ENCODE data around the gene ZNF98.

The ZNF98 gene

DNA sequence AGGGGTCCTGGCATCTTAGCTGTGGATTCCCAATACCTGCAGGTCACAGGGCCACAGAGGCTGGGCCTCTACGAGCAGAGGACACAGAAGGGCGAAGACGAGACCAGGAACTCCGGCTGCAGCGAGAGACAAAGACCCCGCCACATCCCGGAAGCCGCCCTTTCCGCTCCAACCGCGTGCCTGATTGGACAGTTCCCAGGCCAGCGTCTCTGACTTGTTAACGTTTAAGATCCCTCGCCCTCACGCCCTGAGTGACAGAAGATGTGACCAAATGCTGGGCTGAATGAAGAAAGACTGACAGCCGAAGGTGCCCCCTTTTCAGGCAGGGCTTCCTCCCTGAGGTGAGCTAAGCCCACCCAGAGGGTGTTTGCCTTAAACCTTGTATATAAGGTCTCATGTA lies at the start of gene ZNF98:
Gene ZNF98 (minus strand): TSS at position 136 of the 400 bp plus-strand sequence. CDS start 122 bp downstream, at position 14.
- peaks cover 97% of the 10 kb centered on the region for H3K9me3 Mint-ChIP-seq

DNA sequence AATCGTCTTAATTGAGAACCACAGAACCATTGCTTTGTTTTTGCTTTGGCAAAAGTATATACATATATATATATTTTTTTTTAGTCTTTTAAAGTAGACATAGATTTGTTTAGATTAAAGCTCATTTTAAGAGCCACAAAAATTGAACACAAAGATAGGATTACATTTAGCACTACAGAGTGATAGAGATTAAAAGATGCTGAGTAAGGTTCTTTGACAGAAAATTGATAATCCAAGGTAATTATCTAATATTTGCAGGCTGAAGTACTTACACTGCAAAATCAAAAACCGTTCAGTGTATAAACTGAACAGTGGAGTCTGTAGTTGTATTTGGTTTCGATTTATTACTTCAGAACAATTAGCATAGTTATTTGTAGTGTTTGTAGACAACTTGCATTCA lies 24.5 kb upstream of the ZNF98 start:
- TF ChIP-seq, protein P1, sequence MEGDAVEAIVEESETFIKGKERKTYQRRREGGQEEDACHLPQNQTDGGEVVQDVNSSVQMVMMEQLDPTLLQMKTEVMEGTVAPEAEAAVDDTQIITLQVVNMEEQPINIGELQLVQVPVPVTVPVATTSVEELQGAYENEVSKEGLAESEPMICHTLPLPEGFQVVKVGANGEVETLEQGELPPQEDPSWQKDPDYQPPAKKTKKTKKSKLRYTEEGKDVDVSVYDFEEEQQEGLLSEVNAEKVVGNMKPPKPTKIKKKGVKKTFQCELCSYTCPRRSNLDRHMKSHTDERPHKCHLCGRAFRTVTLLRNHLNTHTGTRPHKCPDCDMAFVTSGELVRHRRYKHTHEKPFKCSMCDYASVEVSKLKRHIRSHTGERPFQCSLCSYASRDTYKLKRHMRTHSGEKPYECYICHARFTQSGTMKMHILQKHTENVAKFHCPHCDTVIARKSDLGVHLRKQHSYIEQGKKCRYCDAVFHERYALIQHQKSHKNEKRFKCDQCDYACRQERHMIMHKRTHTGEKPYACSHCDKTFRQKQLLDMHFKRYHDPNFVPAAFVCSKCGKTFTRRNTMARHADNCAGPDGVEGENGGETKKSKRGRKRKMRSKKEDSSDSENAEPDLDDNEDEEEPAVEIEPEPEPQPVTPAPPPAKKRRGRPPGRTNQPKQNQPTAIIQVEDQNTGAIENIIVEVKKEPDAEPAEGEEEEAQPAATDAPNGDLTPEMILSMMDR (IDR thresholded peaks at IDR 0.05), result no peak
- Mint-ChIP-seq H3K4me3 (no peak overlapping the region), H3K4me1 (no peaks in the 10 kb centered on the region)

More for the DNA sequence above, at the start of gene ZNF98:
- TF ChIP-seq, protein P1 (IDR thresholded peaks at IDR 0.05), result no peak
- no peak for DNase-seq
- Mint-ChIP-seq H3K27me3 (ENCODE audit: low read depth, poor library complexity) (peaks cover 2% of the 10 kb centered on the region), H3K27ac (no peak within 1 kb of the TSS), H3K4me3 (no peak within 1 kb of the TSS), H3K4me1 (no peaks in the 10 kb centered on the region), H3K36me3 (ENCODE audit: low read depth) (peaks cover 4% of the 10 kb centered on the region)

DNA sequence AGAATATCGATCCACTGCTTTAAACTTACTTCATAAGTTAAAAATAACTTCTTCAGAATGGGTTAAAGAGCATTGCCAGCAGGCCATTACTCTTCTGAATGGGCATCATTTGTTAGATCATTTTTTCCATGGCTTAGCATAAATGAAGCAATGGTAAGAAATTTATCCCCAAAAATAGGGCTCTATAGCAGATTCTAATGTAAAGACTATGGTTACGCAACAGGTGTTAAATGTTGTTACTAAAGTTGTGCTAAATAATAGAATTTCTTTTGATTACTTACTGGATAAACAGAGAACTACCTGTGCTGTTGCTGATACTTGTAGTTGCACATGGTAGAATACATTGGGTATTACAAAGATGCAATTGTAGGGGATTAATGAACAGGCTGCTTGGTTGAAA lies 15.9 kb upstream of the ZNF98 start:
- no peaks in the 10 kb centered on the region for H3K4me1 Mint-ChIP-seq
- TF ChIP-seq, protein P1 (IDR thresholded peaks at IDR 0.05), result no peak
- no peaks in the 10 kb centered on the region for H3K27me3 Mint-ChIP-seq (ENCODE audit: low read depth, poor library complexity)
- H3K9me3 Mint-ChIP-seq, result peaks cover 77% of the 10 kb centered on the region
- H3K4me3 Mint-ChIP-seq, result no peak overlapping the region
- DNase-seq, result no peak
- no peak overlapping the region for H3K27ac Mint-ChIP-seq
- no peaks in the 10 kb centered on the region for H3K36me3 Mint-ChIP-seq (ENCODE audit: low read depth)

More for the DNA sequence above, 24.5 kb upstream of the ZNF98 start:
- no peak overlapping the region for H3K27ac Mint-ChIP-seq
- H3K9me3 Mint-ChIP-seq, result peaks cover 84% of the 10 kb centered on the region
- no peak for DNase-seq
- H3K27me3 Mint-ChIP-seq (ENCODE audit: low read depth, poor library complexity), result no peaks in the 10 kb centered on the region
- H3K36me3 Mint-ChIP-seq (ENCODE audit: low read depth), result peaks cover 4% of the 10 kb centered on the region

DNA sequence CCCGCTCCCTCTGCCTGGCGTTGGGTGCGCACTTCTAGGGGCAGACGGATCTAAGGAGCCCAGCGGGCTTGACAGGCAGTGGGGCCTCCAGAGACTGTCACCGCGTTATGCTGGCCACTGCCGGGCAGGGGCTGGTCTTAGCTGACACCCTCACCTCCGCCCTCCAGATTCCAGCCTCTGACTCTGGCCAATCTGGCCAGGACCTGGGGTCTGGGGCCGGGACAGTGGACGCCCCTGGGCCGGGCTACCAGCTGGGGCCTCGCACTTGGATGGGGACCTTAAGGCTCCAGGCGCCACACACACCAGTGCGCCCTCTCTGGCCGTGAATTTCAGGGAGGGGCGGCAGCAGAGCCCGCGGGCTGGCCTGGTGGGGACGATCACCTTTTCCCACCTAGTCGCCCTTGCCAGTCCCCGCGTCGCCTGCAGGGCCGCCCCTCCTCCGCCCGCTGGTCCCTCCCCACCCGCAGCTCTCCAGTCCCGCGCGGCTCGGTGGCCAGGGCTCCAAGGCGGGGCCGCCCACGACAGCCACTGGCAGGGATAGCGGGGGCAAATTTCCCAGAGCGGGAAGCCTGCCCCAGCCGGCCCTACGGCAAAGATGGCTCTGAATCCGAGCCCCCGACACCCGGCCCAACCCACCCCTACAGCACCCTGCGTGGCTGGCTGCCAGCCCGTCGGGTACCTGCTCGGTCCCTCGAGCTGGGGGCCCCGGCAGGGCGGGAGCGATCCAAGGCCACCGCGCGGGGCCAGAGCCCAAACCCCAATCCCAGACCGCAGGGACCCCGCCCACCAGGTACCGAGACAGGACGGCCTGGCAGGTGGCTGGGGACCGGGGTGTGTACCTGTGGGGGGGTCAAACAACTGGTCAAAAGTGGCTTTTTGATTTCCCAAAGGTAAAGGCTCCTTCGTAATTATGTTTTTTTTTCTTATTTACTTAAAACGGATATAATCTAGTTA lies 6.1 kb upstream of the ZNF98 start:
- Mint-ChIP-seq H3K4me1 (no peaks in the 10 kb centered on the region), H3K36me3 (ENCODE audit: low read depth) (no peaks in the 10 kb centered on the region), H3K4me3 (no peak overlapping the region), H3K9me3 (peaks cover 76% of the 10 kb centered on the region), H3K27me3 (ENCODE audit: low read depth, poor library complexity) (no peaks in the 10 kb centered on the region), H3K27ac (no peak overlapping the region)
- TF ChIP-seq, protein P1 (IDR thresholded peaks at IDR 0.05), result no peak
- no peak for DNase-seq

DNA sequence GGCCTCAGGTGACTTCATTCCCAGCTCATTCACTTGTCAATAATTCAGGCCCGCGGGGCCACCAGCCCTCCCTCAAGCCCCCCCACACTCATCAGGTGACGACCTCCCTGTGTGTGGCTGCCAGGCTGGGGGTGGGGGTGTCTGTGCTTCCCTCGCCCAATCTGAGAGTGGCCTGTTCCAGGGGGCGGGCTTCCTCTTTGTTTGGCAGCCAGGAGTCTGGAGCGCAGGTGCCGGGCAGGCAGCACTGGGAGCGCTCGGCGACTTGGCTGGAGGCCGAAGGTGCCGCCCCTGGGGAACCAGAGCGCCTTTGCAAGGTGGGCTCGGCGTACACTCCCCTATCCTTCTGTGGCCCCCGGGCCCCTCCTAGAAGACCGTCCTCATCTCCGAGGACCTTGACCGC lies 5.4 kb upstream of the ZNF98 start:
- Mint-ChIP-seq H3K4me3 (no peak overlapping the region), H3K27ac (no peak overlapping the region), H3K36me3 (ENCODE audit: low read depth) (no peaks in the 10 kb centered on the region), H3K9me3 (peaks cover 78% of the 10 kb centered on the region), H3K4me1 (no peaks in the 10 kb centered on the region), H3K27me3 (ENCODE audit: low read depth, poor library complexity) (no peaks in the 10 kb centered on the region)
- TF ChIP-seq, protein P1 (IDR thresholded peaks at IDR 0.05), result no peak
- no peak for DNase-seq
